AG10803 (cell line): Measurements from ENCODE around the gene ACOXL.
"Not testable (repeated sequence)": the region's sequence is repeated elsewhere in the genome, so short reads cannot be mapped to it uniquely, and the experiment has no call there.

Experiments used
- DNase-seq: peaks from one replicate; pipeline ENCODE4 v3.0.0; 2010; ENCODE audit warnings: low read depth
- H3K4me3 ChIP-seq: 2 replicates; pipeline ENCODE4 v1.5.1; 2011; ENCODE audit warnings: mild to moderate bottlenecking, low read length, control low read depth
- TF ChIP-seq, protein P1 (sequence below): conservative IDR thresholded peaks from 2 replicates; pipeline ENCODE4 v1.5.1; 2011; ENCODE audit warnings: mild to moderate bottlenecking, low read length, control low read depth, inconsistent platforms

ACOXL gene

GRCh38 chr2:110853948-110854347 is 121.6 kb downstream of the ACOXL start:
- TF ChIP-seq, protein P1, sequence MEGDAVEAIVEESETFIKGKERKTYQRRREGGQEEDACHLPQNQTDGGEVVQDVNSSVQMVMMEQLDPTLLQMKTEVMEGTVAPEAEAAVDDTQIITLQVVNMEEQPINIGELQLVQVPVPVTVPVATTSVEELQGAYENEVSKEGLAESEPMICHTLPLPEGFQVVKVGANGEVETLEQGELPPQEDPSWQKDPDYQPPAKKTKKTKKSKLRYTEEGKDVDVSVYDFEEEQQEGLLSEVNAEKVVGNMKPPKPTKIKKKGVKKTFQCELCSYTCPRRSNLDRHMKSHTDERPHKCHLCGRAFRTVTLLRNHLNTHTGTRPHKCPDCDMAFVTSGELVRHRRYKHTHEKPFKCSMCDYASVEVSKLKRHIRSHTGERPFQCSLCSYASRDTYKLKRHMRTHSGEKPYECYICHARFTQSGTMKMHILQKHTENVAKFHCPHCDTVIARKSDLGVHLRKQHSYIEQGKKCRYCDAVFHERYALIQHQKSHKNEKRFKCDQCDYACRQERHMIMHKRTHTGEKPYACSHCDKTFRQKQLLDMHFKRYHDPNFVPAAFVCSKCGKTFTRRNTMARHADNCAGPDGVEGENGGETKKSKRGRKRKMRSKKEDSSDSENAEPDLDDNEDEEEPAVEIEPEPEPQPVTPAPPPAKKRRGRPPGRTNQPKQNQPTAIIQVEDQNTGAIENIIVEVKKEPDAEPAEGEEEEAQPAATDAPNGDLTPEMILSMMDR, result no peak
- DNase-seq, result no peak
- no peak overlapping the region for H3K4me3 ChIP-seq

GRCh38 chr2:110854355-110855081 is 122.1 kb downstream of the ACOXL start:
- no peak overlapping the region for H3K4me3 ChIP-seq
- no peak for DNase-seq
- TF ChIP-seq, protein P1, result no peak; the same call in 1 of the 2 replicates

DNA sequence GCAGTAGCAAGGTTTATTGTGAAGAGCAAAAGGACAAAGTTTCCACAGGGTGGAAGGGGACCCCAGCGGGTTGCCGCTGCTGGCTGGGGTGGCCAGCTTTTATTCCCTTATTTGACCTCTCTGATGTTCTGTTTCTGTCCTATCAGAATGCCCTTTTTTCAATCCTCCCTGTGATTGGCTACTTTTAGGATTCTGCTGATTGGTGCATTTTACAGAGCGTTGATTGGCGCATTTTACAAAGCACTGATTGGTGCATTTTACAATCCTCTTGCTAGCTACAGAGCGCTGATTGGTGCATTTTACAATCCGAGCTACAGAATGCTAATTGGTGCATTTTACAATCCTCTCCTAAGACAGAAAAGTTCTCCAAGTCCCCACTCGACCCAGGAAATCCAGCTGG is 123.5 kb downstream of the ACOXL start:
- not testable (repeated sequence) for DNase-seq, H3K4me3 ChIP-seq

DNA sequence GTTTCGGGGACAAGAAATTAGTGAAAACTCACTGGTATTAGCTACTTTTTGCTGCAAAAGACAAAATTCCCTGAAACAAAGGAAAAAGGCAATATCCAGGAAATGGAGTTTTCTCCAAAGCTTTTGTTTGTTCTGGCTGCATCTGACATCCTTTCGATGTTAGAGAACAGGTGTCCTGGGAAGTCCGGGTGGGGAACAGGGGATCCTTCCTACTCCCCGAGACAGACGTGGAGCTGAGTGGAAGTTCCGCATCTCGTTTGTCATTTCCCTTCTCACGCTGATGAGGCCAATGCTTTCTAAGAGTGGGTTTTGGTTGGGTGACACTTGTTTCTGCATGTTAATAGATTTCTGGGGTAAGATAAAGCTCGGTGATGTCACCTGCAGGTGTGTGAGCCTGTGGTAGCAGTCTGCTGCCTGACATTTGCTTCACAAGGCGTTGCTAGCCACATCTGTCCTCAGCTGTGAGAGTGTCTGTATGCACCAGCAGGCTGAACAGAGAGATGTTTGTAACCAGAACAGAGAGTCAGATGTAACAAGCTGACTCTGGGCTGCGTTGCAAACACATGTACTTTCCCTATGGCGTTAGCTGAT is 125.9 kb downstream of the ACOXL start:
- no peak for DNase-seq
- H3K4me3 ChIP-seq, result no peak overlapping the region
- TF ChIP-seq, protein P1, result no peak

DNA sequence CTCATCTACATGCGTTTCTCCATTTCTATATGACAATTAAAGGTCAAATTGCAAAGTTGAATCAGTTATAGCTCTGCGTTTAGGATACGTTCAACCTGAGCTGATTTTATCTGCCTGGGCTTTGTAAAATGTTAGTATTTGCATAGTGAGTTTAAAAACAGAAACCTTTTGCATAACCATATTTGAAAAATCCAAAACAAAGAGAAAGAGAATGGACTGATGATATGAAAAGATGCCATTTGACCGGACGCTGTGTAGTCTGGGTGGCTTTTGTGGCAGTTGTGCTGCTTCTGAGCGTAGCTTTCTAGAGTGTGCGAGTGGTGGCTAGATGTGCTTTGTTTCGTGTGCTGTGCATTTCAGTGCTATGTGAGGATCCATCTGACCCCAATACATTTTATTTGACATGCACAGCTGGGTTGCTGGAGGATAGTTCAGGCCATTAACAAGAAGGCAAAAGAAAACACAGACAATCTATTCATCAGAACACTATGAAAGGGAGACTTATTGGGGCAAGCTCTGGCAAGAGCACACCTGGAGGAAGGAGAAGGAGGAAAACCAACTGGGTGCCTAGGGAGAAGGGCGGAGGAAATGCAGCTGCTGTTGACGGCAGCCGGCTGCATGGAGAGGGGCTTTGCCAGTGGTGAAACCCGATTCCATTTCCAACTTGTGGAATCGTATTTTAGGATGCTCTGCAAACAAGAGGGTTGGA is 126.8 kb downstream of the ACOXL start:
- no peak overlapping the region for H3K4me3 ChIP-seq
- no peak for DNase-seq
- TF ChIP-seq, protein P1, result no peak

- no peak for DNase-seq
- TF ChIP-seq, protein P1, result no peak
- H3K4me3 ChIP-seq, result no peak overlapping the region
Observed at GRCh38 chr2:110860630-110861029, 128.3 kb downstream of the ACOXL start.

- DNase-seq, result no peak
- TF ChIP-seq, protein P1, result no peak
- no peak overlapping the region for H3K4me3 ChIP-seq
Observed at GRCh38 chr2:110861616-110862260, 129.4 kb downstream of the ACOXL start.
